Activated CD4-positive, alpha-beta T cell treated with anti-CD3 and anti-CD28 coated beads, Interleukin-2, amount 10 ng/mL, durations not matched to agents 24 days and 14 days (primary cell): Measurements from ENCODE around the gene BCL2L1. TPM values are rescaled to one million over a fixed set of nuclear protein-coding genes. Genes with fewer than 3 reads are reported as not detected.

ENCODE experiments used
- DNase-seq: peaks from one replicate; pipeline ENCODE4 v3.0.0; 2022
- H3K27ac Mint-ChIP-seq: one replicate; pipeline ENCODE4 v1.8.0; 2022; ENCODE audit warnings: mild to moderate bottlenecking, mixed read lengths
- H3K27me3 Mint-ChIP-seq: one replicate; pipeline ENCODE4 v1.8.0; 2022; ENCODE audit warnings: mixed read lengths
- H3K36me3 Mint-ChIP-seq: one replicate; pipeline ENCODE4 v1.8.0; 2022; ENCODE audit warnings: low read depth, mild to moderate bottlenecking, mixed read lengths
- H3K4me1 Mint-ChIP-seq: one replicate; pipeline ENCODE4 v1.8.0; 2021; ENCODE audit warnings: mixed read lengths
- H3K4me3 Mint-ChIP-seq: one replicate; pipeline ENCODE4 v1.8.0; 2022; ENCODE audit warnings: mild to moderate bottlenecking, moderate library complexity, mixed read lengths
- H3K9me3 Mint-ChIP-seq: one replicate; pipeline ENCODE4 v1.8.0; 2021; ENCODE audit warnings: mixed read lengths
- intact Hi-C: fragments of 100-400 bp; cut with micrococcal nuclease; formaldehyde crosslinking; loops from one replicate; pipeline ENCODE4 v1.15.1; 2023
- total RNA-seq: library from RNA; stranded (reverse); gene quantifications from 2 replicates; pipeline ENCODE4 v1.2.3, GENCODE V29; 2022

The BCL2L1 gene
- total RNA-seq, 1 donor from 2014 or later, result 379 TPM

DNA sequence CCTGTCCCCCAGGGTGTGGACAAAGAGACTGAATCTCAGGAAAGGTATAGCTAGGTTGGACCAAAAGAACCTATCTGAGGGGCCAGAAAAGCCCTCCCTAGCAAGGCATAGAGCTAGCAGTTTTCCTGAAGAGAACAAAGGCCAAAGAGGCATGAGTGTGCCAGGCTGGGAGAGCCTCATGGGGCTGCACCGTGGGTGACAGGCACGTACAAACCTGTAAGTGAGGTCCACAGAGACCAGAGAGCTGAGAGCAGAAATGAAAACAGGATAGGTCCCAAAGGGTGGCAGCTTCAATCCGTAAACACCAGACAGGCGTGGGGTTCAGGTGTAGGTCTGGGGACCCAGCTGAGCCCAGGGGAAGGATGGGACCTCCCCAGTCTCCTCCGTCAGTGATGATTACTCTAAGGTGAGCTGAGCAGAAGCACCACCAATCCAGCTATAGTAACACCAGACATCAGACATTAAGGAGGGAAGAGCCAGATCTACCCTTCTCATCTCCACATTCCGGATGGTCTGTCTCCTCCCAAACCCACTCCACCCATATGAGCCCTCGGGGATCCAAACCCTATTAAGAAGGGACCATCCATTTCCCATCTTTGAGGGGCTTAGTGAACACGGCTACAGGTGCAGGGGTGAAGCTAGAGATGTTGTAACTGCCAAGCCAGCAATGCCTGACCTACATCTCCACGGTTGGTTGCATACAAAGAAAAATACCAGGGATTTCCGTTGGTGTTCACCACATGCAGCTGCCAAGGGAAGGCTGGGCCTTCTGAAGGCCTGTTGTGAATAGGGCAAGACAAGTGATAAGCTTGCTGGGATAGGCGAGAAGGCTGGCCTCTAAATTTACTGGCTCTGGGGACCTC, 38.3 kb downstream of the BCL2L1 start:
- intact Hi-C loops, result no loop called here
- DNase-seq, result no peak
- peak overlapping the region; percentile 44 for H3K4me3 Mint-ChIP-seq

DNA sequence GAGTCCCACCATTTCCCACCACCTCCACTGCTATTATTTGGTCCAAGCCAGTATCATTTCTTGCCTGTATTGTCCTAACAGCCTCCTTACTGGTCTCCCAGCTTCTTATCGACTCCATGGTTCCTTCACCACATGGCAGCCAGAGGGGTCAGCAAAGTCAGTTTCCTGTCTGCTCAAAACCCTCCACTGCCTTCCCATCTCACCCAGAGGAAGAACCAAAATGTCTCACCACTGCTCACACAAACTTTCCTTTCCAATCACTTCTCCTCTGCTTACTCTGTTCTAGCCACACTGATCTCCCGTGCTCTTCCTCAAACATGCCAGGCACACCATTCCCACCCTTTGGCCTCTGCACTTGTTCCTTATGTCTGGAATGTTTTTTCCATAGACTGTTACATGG, 39.7 kb downstream of the BCL2L1 start:
- H3K4me3 Mint-ChIP-seq, result peak overlapping the region; percentile 26
- peak overlapping the region; percentile 71 for H3K27ac Mint-ChIP-seq
- no peak for DNase-seq
- no peaks in the 10 kb centered on the region for H3K9me3 Mint-ChIP-seq
- intact Hi-C loops, result no loop called here
- H3K4me1 Mint-ChIP-seq, result peaks cover 84% of the 10 kb centered on the region
- peaks cover 89% of the 10 kb centered on the region for H3K36me3 Mint-ChIP-seq
- no peaks in the 10 kb centered on the region for H3K27me3 Mint-ChIP-seq

More for the DNA sequence above, 38.3 kb downstream of the BCL2L1 start:
- Mint-ChIP-seq H3K27ac (peak overlapping the region; percentile 83), H3K4me1 (peaks cover 76% of the 10 kb centered on the region), H3K9me3 (no peaks in the 10 kb centered on the region), H3K36me3 (peaks cover 87% of the 10 kb centered on the region), H3K27me3 (no peaks in the 10 kb centered on the region)

DNA sequence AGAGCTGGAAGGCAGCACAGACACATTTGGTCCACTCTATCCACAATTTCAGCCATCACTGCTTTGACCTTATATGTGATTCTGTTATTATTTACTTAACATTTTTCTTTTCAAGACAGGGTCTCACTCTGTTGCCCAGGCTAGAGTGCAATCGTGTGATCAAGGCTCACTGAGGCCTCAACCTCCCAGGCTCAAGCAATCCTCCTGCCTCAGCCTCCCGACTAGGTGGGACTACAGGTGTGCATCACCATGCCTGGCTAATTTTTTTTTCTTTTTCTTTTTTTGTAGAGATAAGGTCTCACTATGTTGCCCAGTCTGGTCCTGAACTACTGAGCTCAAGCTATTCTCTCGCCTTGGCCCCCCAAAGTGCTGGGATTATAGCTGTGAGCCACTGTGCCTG, 40.3 kb downstream of the BCL2L1 start:
- Mint-ChIP-seq H3K9me3 (no peaks in the 10 kb centered on the region), H3K27me3 (no peaks in the 10 kb centered on the region), H3K27ac (peak overlapping the region; percentile 38), H3K4me1 (peaks cover 89% of the 10 kb centered on the region), H3K36me3 (peaks cover 90% of the 10 kb centered on the region), H3K4me3 (no peak overlapping the region)
- intact Hi-C loops, result no loop called here
- no peak for DNase-seq

- peak overlapping the region; percentile 15 for H3K4me3 Mint-ChIP-seq
- no peaks in the 10 kb centered on the region for H3K9me3 Mint-ChIP-seq
- intact Hi-C loops, result loop anchor here (2.0 kb wide), 1 partner anchor 15 kb away; no protein-coding TSS in a partner anchor
- no peak for DNase-seq
- no peaks in the 10 kb centered on the region for H3K27me3 Mint-ChIP-seq
- H3K36me3 Mint-ChIP-seq, result peaks cover 88% of the 10 kb centered on the region
- peaks cover 89% of the 10 kb centered on the region for H3K4me1 Mint-ChIP-seq
- peak overlapping the region; percentile 70 for H3K27ac Mint-ChIP-seq
Measured at GRCh38 chr20:31681769-31682168, 40.9 kb downstream of the BCL2L1 start.

DNA sequence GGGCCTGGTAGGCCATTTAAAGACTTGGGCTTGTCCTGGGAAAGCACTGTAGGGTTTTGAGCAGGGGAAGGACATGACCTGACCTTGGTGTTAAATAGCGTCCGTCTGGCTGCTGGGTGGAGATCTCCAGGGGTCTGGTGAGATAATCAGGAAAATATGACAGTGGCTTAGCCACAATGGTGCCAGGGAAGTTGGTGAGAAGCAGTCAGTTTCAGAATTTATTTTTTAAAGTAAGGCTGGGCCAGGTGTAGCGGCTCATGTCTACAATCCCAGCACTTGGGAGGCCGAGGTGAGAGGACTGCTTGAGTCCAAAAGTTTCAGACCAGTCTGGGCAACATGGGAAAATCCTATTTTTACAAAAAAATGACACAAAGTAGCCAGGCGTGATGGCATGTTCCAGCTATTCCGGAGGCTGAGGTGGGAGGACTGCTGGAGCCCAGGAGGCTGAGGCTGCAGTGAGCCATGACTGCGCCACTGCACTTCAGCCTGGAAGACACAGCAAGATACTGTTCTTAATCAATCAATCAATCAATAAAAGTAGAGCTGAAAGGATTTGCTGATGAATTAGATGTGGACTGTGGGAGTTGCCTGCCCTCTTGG, 41.4 kb downstream of the BCL2L1 start:
- peaks cover 87% of the 10 kb centered on the region for H3K36me3 Mint-ChIP-seq
- DNase-seq, result no peak
- H3K27ac Mint-ChIP-seq, result peak overlapping the region; percentile 70
- H3K27me3 Mint-ChIP-seq, result no peaks in the 10 kb centered on the region
- intact Hi-C loops, result loop anchor here (2.0 kb wide), 1 partner anchor 14 kb away; no protein-coding TSS in a partner anchor
- peaks cover 88% of the 10 kb centered on the region for H3K4me1 Mint-ChIP-seq
- H3K9me3 Mint-ChIP-seq, result no peaks in the 10 kb centered on the region
- peak overlapping the region; percentile 77 for H3K4me3 Mint-ChIP-seq

- DNase-seq, result no peak
- peak overlapping the region; percentile 77 for H3K4me3 Mint-ChIP-seq
- no peaks in the 10 kb centered on the region for H3K9me3 Mint-ChIP-seq
- H3K27me3 Mint-ChIP-seq, result no peaks in the 10 kb centered on the region
- intact Hi-C loops, result loop anchor here (2.0 kb wide), 1 partner anchor 14 kb away; no protein-coding TSS in a partner anchor
- peaks cover 86% of the 10 kb centered on the region for H3K4me1 Mint-ChIP-seq
- peaks cover 85% of the 10 kb centered on the region for H3K36me3 Mint-ChIP-seq
- H3K27ac Mint-ChIP-seq, result peak overlapping the region; percentile 70
Measured at GRCh38 chr20:31680286-31681127, 42.2 kb downstream of the BCL2L1 start.

- Mint-ChIP-seq H3K9me3 (no peaks in the 10 kb centered on the region), H3K27me3 (no peaks in the 10 kb centered on the region), H3K27ac (peak overlapping the region; percentile 87), H3K36me3 (peaks cover 88% of the 10 kb centered on the region), H3K4me1 (peaks cover 85% of the 10 kb centered on the region), H3K4me3 (peak overlapping the region; percentile 77)
- no peak for DNase-seq
- intact Hi-C loops, result loop anchor here (2.0 kb wide), 1 partner anchor 13 kb away; no protein-coding TSS in a partner anchor
Measured at GRCh38 chr20:31679357-31680285, 43.0 kb downstream of the BCL2L1 start.

DNA sequence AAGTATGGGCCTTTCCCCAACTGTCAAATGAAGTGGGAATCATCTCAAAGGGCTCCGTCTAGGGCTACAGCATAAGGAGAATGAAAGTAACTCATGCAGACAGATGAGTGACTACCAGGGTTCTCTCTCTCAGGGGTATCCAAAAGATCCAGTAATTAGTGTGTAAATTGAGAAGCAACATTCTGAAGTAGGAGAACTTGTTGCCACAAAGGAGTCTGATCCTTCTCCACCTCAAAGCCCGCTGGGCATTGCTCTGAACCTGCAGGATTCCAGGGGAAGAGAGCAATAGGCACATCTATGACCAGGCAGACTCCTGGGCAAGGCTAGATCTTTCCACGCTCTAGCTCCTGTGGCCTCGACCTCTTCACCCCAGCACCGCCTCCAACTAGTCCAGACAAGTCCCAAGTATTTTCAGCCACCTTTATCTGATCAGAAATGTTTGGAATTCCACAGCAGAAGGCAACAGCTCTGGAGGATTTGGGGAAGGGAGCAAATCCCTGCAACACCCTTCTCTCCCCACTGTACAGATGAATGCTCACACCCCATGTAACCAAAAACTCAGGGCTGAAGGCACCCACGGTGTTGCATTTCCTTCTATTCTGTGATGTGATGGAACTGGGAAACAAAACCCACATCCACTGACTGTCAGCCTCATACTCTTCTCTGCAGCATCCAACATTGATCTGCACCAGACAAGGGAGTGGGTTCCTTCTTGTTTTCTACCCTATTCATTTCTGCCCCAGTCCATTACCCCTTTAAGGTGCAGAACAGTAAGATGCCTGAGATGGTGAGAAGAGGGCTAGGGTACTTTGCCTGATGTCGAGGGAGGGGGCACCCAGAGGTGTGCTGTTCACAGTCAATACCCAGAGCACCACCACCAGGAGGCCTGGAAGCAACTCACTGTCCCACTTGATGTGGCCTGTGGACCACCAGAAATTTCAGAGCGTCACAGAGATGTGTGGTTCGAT, 44.0 kb downstream of the BCL2L1 start:
- no peaks in the 10 kb centered on the region for H3K27me3 Mint-ChIP-seq
- H3K4me3 Mint-ChIP-seq, result peak overlapping the region; percentile 77
- intact Hi-C loops, result no loop called here
- no peaks in the 10 kb centered on the region for H3K9me3 Mint-ChIP-seq
- H3K27ac Mint-ChIP-seq, result peak overlapping the region; percentile 87
- H3K4me1 Mint-ChIP-seq, result peaks cover 85% of the 10 kb centered on the region
- peaks cover 87% of the 10 kb centered on the region for H3K36me3 Mint-ChIP-seq
- DNase-seq, result no peak

- Mint-ChIP-seq H3K36me3 (peaks cover 83% of the 10 kb centered on the region), H3K9me3 (no peaks in the 10 kb centered on the region), H3K4me3 (peak overlapping the region; percentile 77), H3K4me1 (peaks cover 82% of the 10 kb centered on the region), H3K27me3 (no peaks in the 10 kb centered on the region), H3K27ac (peak overlapping the region; percentile 87)
- no peak for DNase-seq
- intact Hi-C loops, result loop anchor here (2.0 kb wide), 1 partner anchor 17 kb away; no protein-coding TSS in a partner anchor
Measured at GRCh38 chr20:31677553-31678260, 45.0 kb downstream of the BCL2L1 start.

- Mint-ChIP-seq H3K9me3 (no peaks in the 10 kb centered on the region), H3K36me3 (peaks cover 84% of the 10 kb centered on the region), H3K27ac (peak overlapping the region; percentile 89), H3K27me3 (no peaks in the 10 kb centered on the region), H3K4me1 (peaks cover 84% of the 10 kb centered on the region), H3K4me3 (peak overlapping the region; percentile 83)
- DNase-seq, result no peak
- intact Hi-C loops, result loop anchor here (2.0 kb wide), 1 partner anchor 18 kb away; no protein-coding TSS in a partner anchor
Measured at GRCh38 chr20:31676609-31676989, 46.1 kb downstream of the BCL2L1 start.

- Mint-ChIP-seq H3K9me3 (no peaks in the 10 kb centered on the region), H3K27ac (peak overlapping the region; percentile 89), H3K4me1 (peaks cover 83% of the 10 kb centered on the region), H3K36me3 (peaks cover 83% of the 10 kb centered on the region), H3K4me3 (peak overlapping the region; percentile 83), H3K27me3 (no peaks in the 10 kb centered on the region)
- intact Hi-C loops, result loop anchor here (1.0 to 2.0 kb wide), 4 partner anchors 15 to 46 kb away; partner anchors contain the start of gene BCL2L1
- peak; percentile 93 for DNase-seq
Measured at GRCh38 chr20:31675828-31676608, 46.6 kb downstream of the BCL2L1 start.
